Fibroblast of upper back skin (primary cell): Measurements from ENCODE around the gene RBMS2.
A peak's percentile ranks its signal among the peaks of the same experiment; 100 is the strongest.

Experiments used
- DNase-seq: peaks from one replicate; pipeline ENCODE4 v3.0.0-alpha.2; 2013

RBMS2 gene

GRCh38 chr12:56589783-56590182 is 68.2 kb downstream of the RBMS2 start:
- no peak for DNase-seq

- no peak for DNase-seq
Observed at GRCh38 chr12:56590237-56590830, 68.7 kb downstream of the RBMS2 start.

- DNase-seq = no peak
Observed at GRCh38 chr12:56591126-56591525, 69.5 kb downstream of the RBMS2 start.

- peak; percentile 32 for DNase-seq
Observed at GRCh38 chr12:56591961-56592360, 70.3 kb downstream of the RBMS2 start.

GRCh38 chr12:56593909-56594621 is 72.4 kb downstream of the RBMS2 start:
- peak; percentile 71 for DNase-seq

- DNase-seq = no peak
Observed at GRCh38 chr12:56596815-56597214, 75.2 kb downstream of the RBMS2 start.

GRCh38 chr12:56599041-56599440 is 77.4 kb downstream of the RBMS2 start:
- DNase-seq = no peak

- no peak for DNase-seq
Observed at GRCh38 chr12:56599797-56600196, 78.2 kb downstream of the RBMS2 start.

GRCh38 chr12:56600753-56601152 is 79.1 kb downstream of the RBMS2 start:
- no peak for DNase-seq

GRCh38 chr12:56601503-56601902 is 79.9 kb downstream of the RBMS2 start:
- no peak for DNase-seq

GRCh38 chr12:56602239-56602638 is 80.6 kb downstream of the RBMS2 start:
- no peak for DNase-seq

- DNase-seq = no peak
Observed at GRCh38 chr12:56604355-56604754, 82.7 kb downstream of the RBMS2 start.

- DNase-seq = no peak
Observed at GRCh38 chr12:56614627-56615026, 93.0 kb downstream of the RBMS2 start.

GRCh38 chr12:56616244-56616643 is 94.6 kb downstream of the RBMS2 start:
- no peak for DNase-seq

GRCh38 chr12:56616925-56617324 is 95.3 kb downstream of the RBMS2 start:
- DNase-seq = no peak

GRCh38 chr12:56622535-56622934 is 100.9 kb downstream of the RBMS2 start:
- no peak for DNase-seq

GRCh38 chr12:56626701-56627100 is 105.1 kb downstream of the RBMS2 start:
- no peak for DNase-seq

GRCh38 chr12:56628671-56629458 is 107.2 kb downstream of the RBMS2 start:
- DNase-seq = peak; percentile 35

GRCh38 chr12:56629459-56630179 is 108.0 kb downstream of the RBMS2 start:
- no peak for DNase-seq

GRCh38 chr12:56630180-56630632 is 108.6 kb downstream of the RBMS2 start, which contains the start of gene BAZ2A:
TSS of gene BAZ2A (minus strand) at chr12:56630326. CDS start at chr12:56617530, 12,796 bp downstream.
- DNase-seq = peak; percentile 75

- peak; percentile 29 for DNase-seq
Observed at GRCh38 chr12:56631790-56632700, 110.4 kb downstream of the RBMS2 start.
